PFSK-1 (cell line): Measurements from ENCODE around the gene MYO1D.

ENCODE experiments used
- POLR2AphosphoS5 ChIP-seq: IDR thresholded peaks from 2 replicates; pipeline ENCODE4 v1.6.1; 2012; ENCODE audit warnings: low read depth, mild to moderate bottlenecking, control low read depth, low read length, moderate library complexity
- REST ChIP-seq, 2 experiments: IDR thresholded peaks; 2 replicates each; pipeline versions ENCODE4 v1.6.1 to v1.8.0; 2011 to 2012; ENCODE audit warnings: low read depth in 2 of 2, low read length in 2 of 2, control low read depth in 1 of 2, inconsistent platforms in 1 of 2, mild to moderate bottlenecking in 1 of 2, moderate library complexity in 1 of 2; ENCODE audit not compliant: insufficient read depth in 1 of 2
- SIN3A ChIP-seq: IDR thresholded peaks from 2 replicates; pipeline ENCODE4 v1.6.1; 2012; ENCODE audit warnings: mild to moderate bottlenecking, low read length, moderate library complexity, borderline replicate concordance; ENCODE audit not compliant: insufficient read depth

- no peak for TF ChIP-seq REST (IDR thresholded peaks at IDR 0.05; ENCODE audit: insufficient read depth in 1 of 2, low read depth in 2 of 2, low read length in 2 of 2)
- TF ChIP-seq SIN3A: no peak
- TF ChIP-seq POLR2AphosphoS5: no peak
These were observed 318.5 kb downstream of the MYO1D start for GRCh38 chr17:32558326-32558955.
